GM18907 (cell line): Measurements from ENCODE around the gene RBM28.

Source experiments
- ATAC-seq: cut with Tn5 transposase; IDR thresholded peaks from one replicate; pipeline ENCODE4 v1.9.1; 2021; ENCODE audit warnings: mild to moderate bottlenecking, moderate library complexity; ENCODE audit not compliant: unreplicated experiment

Gene RBM28

DNA sequence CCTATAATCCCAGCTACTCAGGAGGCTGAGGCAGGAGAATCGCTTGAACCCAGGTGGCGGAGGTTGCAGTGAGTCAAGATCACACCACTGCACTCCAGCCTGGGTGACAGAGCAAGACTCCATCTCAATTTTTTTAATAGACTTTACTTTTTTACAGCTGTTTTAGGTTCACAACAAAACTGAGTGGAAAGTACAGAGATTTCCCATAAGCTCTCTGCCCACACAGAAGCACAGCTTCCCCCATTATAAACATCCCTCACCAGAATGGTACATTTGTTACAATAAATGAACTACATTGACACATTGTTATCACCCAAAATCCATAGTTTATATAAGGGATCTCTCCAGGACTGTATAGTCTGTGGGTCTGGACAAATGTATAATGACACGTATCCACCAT is 32.4 kb upstream of the RBM28 start:
- ATAC-seq = no peak

DNA sequence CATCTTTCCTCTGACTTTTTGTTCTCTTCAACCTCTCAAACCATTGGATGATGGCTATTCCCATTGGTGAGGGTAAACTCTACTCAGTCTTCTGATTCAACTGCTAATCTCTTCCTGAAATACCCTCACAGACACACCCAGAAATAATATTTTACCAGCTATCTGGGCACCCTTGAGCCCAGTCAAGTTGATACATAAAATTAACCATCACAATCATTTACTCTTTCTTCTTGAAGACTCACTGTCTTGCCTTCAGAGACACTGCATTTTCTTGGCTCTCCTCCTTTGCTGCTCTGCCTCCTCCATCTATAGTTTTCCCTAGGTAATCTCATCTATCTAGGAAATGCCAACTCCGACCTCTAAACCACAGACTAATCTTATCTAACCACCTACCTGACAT is 30.3 kb upstream of the RBM28 start:
- ATAC-seq = no peak

DNA sequence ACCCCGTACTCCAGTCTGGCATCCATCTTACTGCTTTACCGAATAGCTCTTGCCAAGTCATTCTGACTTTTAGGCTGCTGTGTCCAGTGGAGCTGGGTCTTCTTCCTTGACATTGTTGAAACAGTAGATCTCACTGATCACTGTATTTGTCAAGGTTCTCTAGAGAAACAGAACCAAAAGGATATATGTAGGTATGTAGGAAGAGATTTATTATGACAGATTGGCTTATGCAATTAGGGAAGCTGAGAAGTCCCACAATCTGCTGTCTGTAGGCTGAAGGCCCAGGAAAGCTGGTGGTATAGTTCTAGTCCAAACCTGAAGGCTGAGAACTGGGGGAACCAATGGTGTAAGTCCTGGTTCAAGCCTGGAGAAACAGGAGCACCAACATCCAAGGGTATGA is 29.9 kb upstream of the RBM28 start:
- no peak for ATAC-seq

DNA sequence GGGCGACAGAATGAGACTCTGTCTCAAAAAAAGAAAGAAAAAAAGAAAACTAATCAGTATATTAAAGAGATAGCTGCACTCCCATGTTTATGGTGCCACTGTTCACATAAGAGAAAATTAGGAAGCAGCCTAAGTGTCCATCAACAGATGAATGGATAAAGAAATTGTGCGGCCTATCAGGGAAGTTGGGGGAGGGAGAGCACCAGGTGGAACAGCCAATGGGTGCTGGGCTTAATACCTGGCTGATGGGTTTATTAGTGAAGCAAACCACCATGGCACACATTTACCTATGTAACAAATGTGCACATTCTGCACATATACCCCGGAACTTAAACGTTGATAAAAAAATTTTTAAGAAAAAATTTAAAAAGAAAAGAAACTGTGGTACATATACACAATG is 26.8 kb upstream of the RBM28 start:
- no peak for ATAC-seq

DNA sequence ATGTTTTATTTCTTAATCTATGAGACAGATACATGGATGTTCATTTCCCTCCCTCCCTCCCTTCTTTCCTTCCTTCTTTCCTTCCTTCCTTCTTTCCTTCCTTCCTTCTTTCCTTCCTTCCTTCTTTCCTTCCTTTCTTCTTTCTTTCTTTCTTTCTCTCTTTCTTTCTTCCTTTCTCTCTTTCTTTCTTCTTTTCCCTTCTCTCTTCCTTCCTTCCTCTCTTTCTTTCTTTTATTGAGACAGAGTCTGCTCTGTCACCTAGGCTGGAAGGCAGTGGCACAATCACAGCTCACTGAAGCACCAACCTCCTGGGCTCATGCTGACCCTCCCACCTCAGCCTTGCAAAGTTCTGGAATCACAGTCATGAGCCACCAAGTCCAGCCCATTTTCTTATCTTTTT is 23.3 kb upstream of the RBM28 start:
- no peak for ATAC-seq

DNA sequence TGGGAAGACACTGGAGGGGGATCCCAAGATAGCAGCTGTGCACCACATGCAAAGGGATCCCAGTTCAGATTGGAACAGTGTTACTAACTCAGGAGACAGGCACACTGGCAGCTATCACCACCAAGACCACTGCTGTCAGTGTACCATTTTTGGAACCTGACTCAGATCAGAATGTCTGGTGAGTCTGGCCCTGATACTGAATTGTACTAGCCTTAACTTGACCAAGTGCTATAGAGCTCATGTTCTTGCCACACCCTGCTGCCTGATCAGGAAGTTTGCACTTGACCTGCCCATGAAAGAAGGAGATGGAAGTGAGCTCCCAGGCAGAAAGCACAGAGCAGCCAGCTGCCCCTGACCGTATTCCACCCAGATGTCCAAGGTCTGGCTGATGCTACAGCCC is 22.6 kb upstream of the RBM28 start:
- ATAC-seq = no peak

DNA sequence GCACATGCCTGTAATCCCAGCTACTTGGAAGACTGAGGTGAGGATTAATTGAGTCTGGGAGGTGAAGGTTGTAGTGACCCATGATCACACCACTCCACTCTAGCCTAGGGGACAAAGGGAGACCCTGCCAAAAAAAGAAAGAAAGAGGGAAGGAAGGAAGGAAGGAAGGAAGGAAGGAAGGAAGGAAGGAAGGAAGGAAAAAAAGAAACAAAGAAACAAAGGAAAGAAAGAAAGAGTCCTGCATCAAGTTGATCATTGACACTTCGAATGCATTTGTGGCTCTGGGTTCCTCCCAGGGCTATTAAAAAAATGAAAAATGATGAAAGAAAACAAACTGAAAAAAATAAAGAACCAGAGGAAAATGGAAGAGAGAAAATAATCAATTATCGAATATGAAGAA is 21.7 kb upstream of the RBM28 start:
- ATAC-seq = no peak

DNA sequence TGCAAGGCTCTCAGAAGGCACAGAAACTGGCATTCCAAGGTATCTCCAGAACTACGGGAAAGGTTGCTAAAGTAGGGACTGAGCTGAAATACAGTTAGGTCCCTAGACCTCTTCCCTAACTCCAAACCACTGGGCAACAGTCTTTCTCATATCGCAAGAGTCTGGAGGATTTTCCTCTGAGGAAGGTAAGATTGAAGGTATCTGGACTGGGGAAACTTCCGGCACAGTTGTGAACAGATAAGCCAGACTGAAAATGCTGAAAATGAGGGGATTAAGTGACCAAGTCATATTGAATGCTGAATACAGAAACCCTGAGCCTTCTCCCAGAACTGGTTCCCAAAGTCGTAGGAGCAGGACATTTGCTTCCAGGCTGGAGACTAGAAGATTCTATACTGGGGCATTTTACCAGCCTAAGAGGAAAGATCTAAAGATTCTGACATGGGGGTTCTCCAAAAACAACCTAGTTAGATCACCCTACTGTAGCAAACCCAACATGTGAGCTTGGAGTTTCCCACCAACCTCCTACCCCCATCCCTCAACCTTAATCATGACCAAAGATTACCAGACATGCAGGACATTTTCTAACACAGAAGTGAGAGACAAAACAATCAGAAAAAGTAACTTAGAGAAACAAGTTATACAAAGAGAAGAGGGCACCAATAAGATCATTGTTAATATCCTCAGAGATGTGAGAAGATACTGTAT is 20.6 kb upstream of the RBM28 start:
- no peak for ATAC-seq

DNA sequence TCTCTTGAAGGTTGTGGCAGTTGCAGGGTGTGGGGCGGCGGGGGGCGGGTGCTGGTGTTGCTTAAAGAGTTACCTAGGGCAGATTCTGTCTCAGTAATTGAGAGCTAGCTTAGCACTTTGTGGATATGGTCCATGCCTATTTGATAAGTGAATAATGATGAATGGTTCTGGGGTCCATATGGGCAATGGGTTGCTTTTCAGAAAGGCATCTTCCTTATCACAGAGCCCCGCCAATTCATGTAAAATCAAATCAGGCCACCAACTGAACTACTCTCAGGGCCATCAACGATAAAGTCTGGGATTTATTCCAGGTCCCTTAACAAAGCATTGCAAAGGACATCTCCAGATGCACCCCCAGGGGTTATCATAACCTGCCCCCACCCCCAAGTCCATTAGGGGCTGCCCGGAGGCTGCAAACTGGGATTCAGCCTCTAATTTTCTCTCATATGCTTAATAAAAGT is 19.6 kb upstream of the RBM28 start:
- no peak for ATAC-seq

DNA sequence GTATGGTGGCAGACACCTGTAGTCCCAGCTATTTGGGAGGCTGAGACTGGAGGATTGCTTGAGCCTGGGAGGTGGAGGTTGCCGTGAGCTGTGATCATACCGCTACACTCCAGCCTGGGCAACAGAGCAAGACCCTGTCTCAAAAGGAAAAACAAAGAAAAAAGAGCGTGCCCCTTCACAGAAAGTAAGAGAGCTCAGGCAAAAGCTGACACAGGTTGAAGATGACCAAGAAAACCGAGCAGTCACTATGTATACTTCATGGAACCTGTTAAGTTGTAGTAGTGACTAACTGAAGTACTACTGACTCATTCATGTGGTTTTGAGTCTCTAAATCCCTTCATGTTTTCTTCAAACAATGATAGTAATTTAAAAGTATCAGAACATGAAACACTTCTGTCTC is 19.0 kb upstream of the RBM28 start:
- no peak for ATAC-seq

DNA sequence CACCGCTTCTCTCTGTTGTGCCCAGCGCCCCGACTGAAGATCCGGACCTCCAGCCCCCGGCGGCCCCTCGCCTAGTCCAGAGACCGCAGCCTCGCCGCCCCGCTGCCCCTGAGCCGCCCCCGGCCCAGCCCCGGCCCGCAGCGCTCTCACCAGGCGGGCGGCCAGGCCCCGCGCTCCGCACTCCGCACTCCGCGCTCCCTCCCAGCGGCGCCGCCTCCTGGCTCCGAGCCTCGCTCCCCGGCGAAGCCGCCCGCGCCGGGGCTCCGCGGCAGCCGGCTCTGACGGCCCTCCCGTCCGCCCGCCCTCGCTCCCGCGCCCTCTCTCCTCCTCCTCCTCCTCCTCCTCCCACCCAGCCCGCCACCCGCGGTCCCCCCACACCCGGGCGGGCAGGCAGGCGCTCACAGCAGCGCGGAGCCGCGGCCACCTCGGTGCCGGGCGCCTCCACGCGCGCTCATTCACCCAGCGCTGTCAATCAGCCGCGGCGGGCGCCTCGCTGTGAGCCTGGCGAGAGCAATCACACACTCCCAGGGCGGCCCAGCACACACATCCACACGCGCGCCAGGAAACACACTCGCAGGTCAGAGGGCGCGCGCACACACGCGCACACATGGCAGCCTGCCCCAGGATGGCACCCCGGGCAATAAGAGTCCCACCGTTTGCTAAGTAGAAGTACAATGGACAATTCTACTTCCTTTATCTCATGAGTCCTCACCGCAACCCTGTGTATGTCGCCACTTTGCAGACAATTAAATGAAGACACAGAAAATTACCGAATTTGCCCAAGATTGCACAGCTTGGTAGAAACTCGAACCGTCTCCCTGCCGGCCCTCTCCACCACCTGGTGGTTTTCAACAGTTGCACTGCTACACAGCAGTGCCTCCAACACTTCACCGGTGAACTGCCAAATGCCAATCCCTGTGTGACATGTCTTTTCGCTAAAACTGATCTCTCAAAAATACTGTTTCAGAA is 18.0 kb upstream of the RBM28 start, which contains the start of gene PRRT4:
Gene PRRT4 (minus strand): TSS at position 280 of the 969 bp plus-strand sequence.
- no peak for ATAC-seq

DNA sequence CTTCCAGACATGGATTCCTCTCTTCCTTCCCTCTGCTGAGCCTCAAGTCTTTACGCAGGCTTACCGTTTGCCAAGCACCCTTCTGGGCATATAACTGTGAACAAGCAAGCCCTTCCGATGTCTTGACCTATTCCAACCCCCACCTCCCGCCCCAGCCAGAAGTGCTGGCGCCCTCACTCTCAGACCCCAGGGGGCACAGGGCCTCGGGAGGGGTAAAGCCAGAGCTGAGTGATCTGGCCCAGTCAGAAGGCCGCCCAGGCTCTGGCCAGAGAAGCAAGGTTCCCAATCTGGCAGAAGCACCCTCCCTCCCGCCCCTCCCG is 16.6 kb upstream of the RBM28 start:
- no peak for ATAC-seq

DNA sequence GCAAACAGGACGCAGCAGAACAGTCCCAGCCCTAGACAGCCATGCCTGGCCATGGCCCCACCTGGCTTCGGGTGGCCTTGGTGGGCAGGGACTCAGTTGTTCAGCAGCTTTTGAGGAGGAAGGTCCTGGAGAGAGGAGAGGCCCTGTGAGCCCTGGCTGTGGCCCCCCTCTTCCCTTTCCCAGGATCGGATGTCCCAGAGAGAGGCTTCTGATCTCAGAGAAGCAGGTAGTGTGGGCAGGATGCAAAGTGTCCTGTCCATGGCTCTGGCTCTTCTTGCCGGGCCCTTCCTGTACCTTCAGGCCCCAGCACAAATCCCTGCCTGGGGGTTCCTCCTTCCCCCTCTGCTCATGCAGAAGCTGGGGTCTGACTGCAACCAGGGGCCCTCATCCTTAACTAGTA is 16.2 kb upstream of the RBM28 start:
- no peak for ATAC-seq

DNA sequence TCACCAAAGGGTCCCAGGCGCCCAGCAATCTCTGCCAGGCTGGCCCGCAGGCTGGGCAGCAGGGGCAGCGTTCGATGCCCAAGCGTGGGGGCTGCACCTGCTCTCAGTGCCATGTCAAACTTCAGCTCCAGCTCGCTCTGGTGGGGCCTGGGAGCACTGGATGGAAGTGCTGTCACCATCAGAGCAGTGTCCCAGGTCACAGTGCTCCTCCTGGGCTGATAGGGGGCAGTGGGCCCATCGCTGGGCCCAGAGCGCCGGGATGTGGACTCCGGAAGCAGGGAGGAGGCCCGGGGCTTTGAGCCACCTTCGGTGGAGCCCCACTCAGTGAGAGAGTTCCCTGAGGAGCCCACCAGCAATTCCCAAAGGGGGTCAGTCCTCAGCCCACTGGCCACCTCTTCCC is 15.6 kb upstream of the RBM28 start:
- ATAC-seq = no peak

DNA sequence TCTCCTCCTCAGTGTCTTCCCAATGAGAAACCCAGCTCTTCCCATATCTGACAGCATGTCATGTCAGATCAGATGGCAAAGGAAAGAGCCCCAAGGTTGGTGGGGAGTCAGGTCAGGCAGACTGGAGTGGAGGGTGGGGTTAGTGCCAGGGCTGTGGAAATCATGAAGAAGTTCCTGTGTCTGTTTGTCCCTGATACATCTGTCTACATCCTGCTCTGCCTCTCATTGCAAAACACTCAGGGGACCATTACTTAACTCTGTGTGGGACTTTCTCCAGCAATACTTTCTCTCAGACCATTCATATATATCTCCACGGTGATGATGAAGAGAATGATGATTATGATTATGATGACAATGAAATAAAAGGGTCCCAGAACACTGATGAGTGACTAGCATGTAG is 14.5 kb upstream of the RBM28 start:
- no peak for ATAC-seq

DNA sequence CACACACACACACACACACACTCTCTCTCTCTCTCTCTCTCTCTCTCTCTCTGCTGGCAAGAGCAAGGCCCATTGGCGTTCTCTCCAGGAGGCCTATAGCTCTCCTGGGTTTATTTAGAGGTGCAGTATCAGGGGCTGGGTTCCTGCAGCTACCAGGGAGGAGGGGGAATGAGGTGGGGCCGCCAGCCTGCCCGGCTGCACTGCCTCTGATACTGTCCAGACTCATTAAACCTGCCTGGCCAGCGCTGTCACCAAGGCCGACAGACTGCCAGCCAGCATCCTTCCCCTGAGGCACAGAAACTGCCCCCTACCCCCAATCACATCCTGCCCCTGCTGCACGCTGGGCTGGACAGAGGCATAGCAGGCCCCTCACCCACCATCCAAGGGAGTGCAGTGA is 13.5 kb upstream of the RBM28 start:
- no peak for ATAC-seq

DNA sequence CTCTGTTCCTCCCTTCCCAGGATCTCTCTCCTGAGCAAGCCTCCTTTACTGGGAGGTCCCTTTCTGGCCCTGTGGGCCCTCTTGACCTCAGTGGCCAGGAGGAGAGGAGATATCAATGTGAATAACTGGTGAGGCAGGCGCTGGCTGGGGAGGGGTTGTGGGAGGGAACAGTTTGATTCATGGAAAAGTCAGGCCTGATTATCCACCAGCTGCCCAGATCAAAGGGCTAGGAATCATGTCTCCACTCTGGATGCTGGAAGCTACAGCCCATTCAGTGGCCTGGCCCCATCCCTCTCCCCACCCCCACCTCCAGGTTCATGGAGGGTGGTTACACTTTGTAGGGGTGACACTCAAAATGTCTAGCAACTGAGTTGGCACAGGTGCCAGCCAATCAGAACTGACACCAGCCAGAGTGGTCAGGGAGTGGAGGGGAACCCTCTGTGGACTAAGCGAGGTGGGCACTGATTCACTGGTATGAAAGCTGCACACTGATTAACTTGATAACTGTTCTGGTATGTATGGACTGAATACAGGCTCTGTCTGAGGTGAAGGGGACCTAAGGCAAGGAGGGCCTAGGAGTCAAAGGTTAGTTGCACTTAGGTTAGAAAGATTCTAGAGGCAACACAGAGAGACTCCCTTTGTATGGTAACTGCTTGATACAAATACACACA is 13.0 kb upstream of the RBM28 start:
- no peak for ATAC-seq

DNA sequence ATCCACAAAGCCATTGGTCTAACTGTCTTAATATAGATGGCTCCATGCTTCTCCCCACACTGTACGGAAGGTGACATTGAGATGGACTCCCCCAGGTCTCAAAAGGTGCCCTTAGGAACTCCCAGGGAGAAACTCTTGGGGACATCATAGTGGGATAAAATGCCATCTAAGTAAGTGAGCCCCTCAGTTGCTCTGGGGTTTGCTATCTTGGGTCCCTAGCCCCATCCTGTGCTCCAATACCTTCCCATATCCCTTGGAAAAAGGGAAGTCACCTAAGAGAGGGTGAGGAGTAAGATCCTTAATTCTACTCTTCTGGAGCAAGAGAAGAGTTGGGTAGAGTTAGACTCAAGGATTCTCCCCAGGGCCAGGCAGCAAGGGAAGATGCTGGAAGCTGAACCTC is 9.9 kb upstream of the RBM28 start:
- no peak for ATAC-seq

DNA sequence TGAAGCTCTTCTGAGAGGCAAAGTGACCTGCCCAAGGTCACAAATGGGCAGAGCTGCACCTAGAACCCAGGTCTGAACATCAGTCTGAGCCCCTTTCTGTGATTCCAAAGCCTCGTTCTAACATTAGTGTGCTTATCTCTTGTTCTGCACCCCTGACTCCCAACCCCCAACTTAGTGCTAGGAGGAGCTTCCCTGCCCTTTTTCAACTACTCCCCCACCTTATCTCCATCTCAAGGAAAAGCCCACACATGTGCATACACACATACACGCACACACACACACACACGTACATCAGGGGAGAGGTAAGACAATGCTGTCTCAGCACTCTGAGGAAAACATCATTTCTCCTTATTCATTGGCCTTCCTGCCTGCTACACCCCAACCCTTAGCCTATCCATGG is 9.5 kb upstream of the RBM28 start:
- no peak for ATAC-seq

DNA sequence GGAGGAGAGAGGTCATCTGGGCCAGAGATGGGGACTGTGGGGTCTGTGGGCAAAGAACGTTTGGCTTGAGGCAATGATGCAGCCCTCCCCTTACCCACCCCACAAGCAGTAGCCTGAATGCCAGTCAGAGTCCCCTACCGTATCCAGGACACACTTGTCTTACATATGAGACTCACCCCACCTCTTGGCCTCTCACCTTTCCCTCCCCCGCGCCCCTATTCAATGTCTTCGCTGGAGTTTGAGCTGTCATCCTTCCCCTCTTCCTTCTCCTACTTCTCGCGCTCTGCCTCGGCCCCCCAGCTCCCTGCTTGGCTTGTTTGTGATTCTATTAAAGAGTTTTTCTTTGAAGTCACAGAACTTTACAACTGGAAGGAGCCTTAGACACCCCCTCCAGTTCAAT is 8.9 kb upstream of the RBM28 start:
- no peak for ATAC-seq

DNA sequence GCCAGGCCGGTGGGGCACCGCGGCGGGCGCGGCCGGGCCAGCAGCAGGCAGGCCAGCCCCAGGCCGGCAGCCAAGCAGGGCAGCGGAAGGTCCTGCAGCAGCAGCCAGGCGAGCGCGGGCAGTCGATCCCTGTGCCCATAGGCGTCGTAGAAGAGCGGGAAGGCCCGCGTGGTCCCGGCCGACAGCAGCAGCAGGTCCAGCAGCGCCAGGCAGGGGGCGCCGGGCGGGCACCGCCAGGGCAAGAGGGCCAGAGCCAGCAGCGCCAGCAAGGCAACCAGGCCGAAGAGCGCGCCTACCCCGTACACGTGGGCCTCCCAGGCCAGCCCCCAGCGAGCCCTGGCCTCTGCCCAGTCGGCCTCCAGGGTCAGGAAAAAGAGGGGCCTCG is 8.4 kb upstream of the RBM28 start:
- ATAC-seq = no peak
